CD4-positive, alpha-beta T cell (primary cell): ENCODE measurements around the gene CEP131. TPM values are rescaled to one million over a fixed set of nuclear protein-coding genes. Genes with fewer than 3 reads are reported as not detected.

Experiments
- ATAC-seq: fragments of 200-7000 bp; cut with Tn5 transposase; one replicate; pipeline ENCODE4 v1.10.0; 2022; ENCODE audit warnings: mild to moderate bottlenecking; ENCODE audit not compliant: poor library complexity
- CTCF ChIA-PET: fragments of 350-600 bp; sonication (Branson Sonifier 250); formaldehyde crosslinking; loops from one replicate; lab custom pipeline; 2021; ENCODE audit warnings: antibody characterized with exemption, inconsistent platforms; lab: Charles Lee
- POLR2A ChIA-PET: fragments of 350-600 bp; sonication (Branson Sonifier 250); formaldehyde crosslinking; loops from one replicate; lab custom pipeline; 2021; ENCODE audit warnings: antibody characterized with exemption, inconsistent platforms; lab: Charles Lee
- DNase-seq, 14 experiments: peaks; one replicate each; pipeline ENCODE4 v3.0.0-alpha.2; 2013 to 2020; ENCODE audit warnings: mixed read lengths in 2 of 14
- H3K27ac ChIP-seq, 2 donors: one replicate each; pipeline versions ENCODE4 v1.5.1 to v1.7.0; 2013; ENCODE audit warnings: low read length in 2 of 2, low read depth in 1 of 2, mild to moderate bottlenecking in 1 of 2
- H3K27me3 ChIP-seq, 2 experiments: 1 replicate in 1 of 2; 2 replicates in 1 of 2; pipeline versions ENCODE4 v1.6.1 to v1.7.0; 2013; ENCODE audit warnings: low read length in 2 of 2, control low read depth in 1 of 2, mild to moderate bottlenecking in 1 of 2, moderate library complexity in 1 of 2; ENCODE audit not compliant: insufficient read depth in 2 of 2, control insufficient read depth in 1 of 2
- H3K36me3 ChIP-seq: one replicate; pipeline ENCODE4 v1.6.1; 2013; ENCODE audit warnings: low read length, control low read depth; ENCODE audit not compliant: insufficient read depth
- H3K4me1 ChIP-seq: one replicate; pipeline ENCODE4 v1.6.1; 2013; ENCODE audit warnings: low read length, control low read depth; ENCODE audit not compliant: insufficient read depth
- H3K4me3 ChIP-seq: one replicate; pipeline ENCODE4 v1.5.1; 2013; ENCODE audit warnings: mild to moderate bottlenecking, low read length, moderate library complexity
- H3K9me3 ChIP-seq, 2 experiments: 1 replicate in 1 of 2; 2 replicates in 1 of 2; pipeline versions ENCODE4 v1.6.1 to v1.7.0; 2013; ENCODE audit warnings: low read length in 2 of 2, mild to moderate bottlenecking in 2 of 2, control low read depth in 1 of 2, moderate library complexity in 1 of 2; ENCODE audit not compliant: control insufficient read depth in 1 of 2, insufficient read depth in 1 of 2
- H3K27ac Mint-ChIP-seq: one replicate; pipeline ENCODE4 v1.8.0; 2020; ENCODE audit warnings: mixed read lengths
- H3K27me3 Mint-ChIP-seq: one replicate; pipeline ENCODE4 v1.8.0; 2021; ENCODE audit warnings: mixed read lengths
- H3K36me3 Mint-ChIP-seq: one replicate; pipeline ENCODE4 v1.8.0; 2021; ENCODE audit warnings: low read depth, mixed read lengths
- H3K4me1 Mint-ChIP-seq: one replicate; pipeline ENCODE4 v1.8.0; 2021; ENCODE audit warnings: low read depth, mixed read lengths
- H3K4me3 Mint-ChIP-seq: one replicate; pipeline ENCODE4 v1.8.0; 2020; ENCODE audit warnings: mild to moderate bottlenecking, mixed read lengths
- H3K9me3 Mint-ChIP-seq: one replicate; pipeline ENCODE4 v1.8.0; 2020; ENCODE audit warnings: mixed read lengths
- CTCF ChIP-seq: fragments of 200-600 bp; IDR thresholded peaks from one replicate; pipeline ENCODE4 v1.8.0; 2022; ENCODE audit warnings: antibody characterized with exemption, mild to moderate bottlenecking
- intact Hi-C, 2 experiments: fragments of 100-400 bp; cut with DNase I in 1 of 2; cut with micrococcal nuclease in 1 of 2; formaldehyde crosslinking; loops; one replicate each; pipeline versions ENCODE4 v1.15.1 to v1.9.0; 2023 to 2025; cut with DNase I, micrococcal nuclease
- polyA plus RNA-seq, 2 donors: library from polyadenylated mRNA; unstranded; fragments of 120-200 nt; gene quantifications; one replicate each; pipeline ENCODE4 v1.2.1, GENCODE V29; 2013
- total RNA-seq, 174 experiments: library from RNA in 2 of 174; stranded (reverse) in 2 of 174; gene quantifications; one replicate each; pipeline ENCODE4 v1.2.3 and lab custom pipeline; 2021 to 2026

CEP131 gene
- 10 to 100 TPM; 11.2 to 12.3 TPM for total RNA-seq
- 7.8 TPM for polyA plus RNA-seq (2013, experiment 1 of 2)
- polyA plus RNA-seq (2013, experiment 2 of 2): 9.0 TPM
- total RNA-seq (lab: John Stamatoyannopoulos, UW): 2.7 to 35.1 (median 20.5) reads per million in 172 experiments

- TF ChIP-seq CTCF: no peak
- Mint-ChIP-seq H3K4me3 (peak within 1 kb of the TSS; percentile 87), H3K27ac (no peak within 1 kb of the TSS), H3K4me1 (peaks cover 23% of the 10 kb centered on the region), H3K36me3 (peaks cover 6% of the 10 kb centered on the region), H3K27me3 (no peaks in the 10 kb centered on the region), H3K9me3 (no peaks in the 10 kb centered on the region)
- no peaks in the 10 kb centered on the region for H3K9me3 ChIP-seq
- ChIA-PET POLR2A (interaction anchor here (0.7 to 1.3 kb wide), 10 partner anchors 10 to 769 kb away, joined by 3 to 42 read pairs (median 4); partner anchors contain the start of genes ACTG1, FAAP100, NDUFAF8 and TEPSIN), CTCF (interaction anchor here (0.7 kb wide), 1 partner anchor 122 kb away, joined by 3 read pairs; no protein-coding TSS in a partner anchor)
- H3K4me1 ChIP-seq: peaks cover 25% of the 10 kb centered on the region
- intact Hi-C loops: loop anchor here (1.0 to 2.0 kb wide), 6 partner anchors 16 to 261 kb away; partner anchors contain the start of genes NDUFAF8 (in 2 of the 2), TEPSIN (in 2 of the 2), BAIAP2 (in 1 of the 2) and SLC38A10 (in 1 of the 2)
- H3K27ac ChIP-seq: no peak within 1 kb of the TSS
- H3K27me3 ChIP-seq: no peaks in the 10 kb centered on the region
- ATAC-seq: peak; percentile 95
- DNase-seq: peak; percentile 97 to 100 (median 100)
- peak within 1 kb of the TSS; percentile 65 for H3K4me3 ChIP-seq
- peaks cover 5% of the 10 kb centered on the region for H3K36me3 ChIP-seq
These were observed at the start of gene CEP131 for GRCh38 chr17:81222906-81223761. CEP131 (minus strand) TSS chr17:81222965; CDS start chr17:81220056, 2,909 bp downstream.

- CTCF ChIA-PET: interaction anchor here (0.6 kb wide), 2 partner anchors 234 to 416 kb away, joined by 3 read pairs; no protein-coding TSS in a partner anchor
- Histone ChIP-seq H3K27me3 (no peaks in the 10 kb centered on the region), H3K9me3 (no peaks in the 10 kb centered on the region), H3K36me3 (peaks cover 69% of the 10 kb centered on the region), H3K4me3 (no peak overlapping the region), H3K27ac (no peak overlapping the region), H3K4me1 (peaks cover 8% of the 10 kb centered on the region)
- no peak overlapping the region for H3K4me3 Mint-ChIP-seq
- no peak for DNase-seq
- H3K27ac Mint-ChIP-seq: no peak overlapping the region
- no peak for ATAC-seq
- no peaks in the 10 kb centered on the region for H3K9me3 Mint-ChIP-seq
- H3K4me1 Mint-ChIP-seq: peaks cover 6% of the 10 kb centered on the region
- TF ChIP-seq CTCF: no peak
- intact Hi-C loops: no loop called here
- no peaks in the 10 kb centered on the region for H3K27me3 Mint-ChIP-seq
- peaks cover 89% of the 10 kb centered on the region for H3K36me3 Mint-ChIP-seq
- POLR2A ChIA-PET: no interaction called here
These were observed 48.5 kb upstream of the CEP131 start for GRCh38 chr17:81271226-81271625.

- Mint-ChIP-seq H3K4me3 (no peak overlapping the region), H3K27ac (no peak overlapping the region), H3K27me3 (no peaks in the 10 kb centered on the region), H3K9me3 (no peaks in the 10 kb centered on the region), H3K36me3 (peaks cover 93% of the 10 kb centered on the region), H3K4me1 (peaks cover 6% of the 10 kb centered on the region)
- H3K4me3 ChIP-seq: no peak overlapping the region
- H3K27me3 ChIP-seq: no peaks in the 10 kb centered on the region
- H3K36me3 ChIP-seq: peaks cover 72% of the 10 kb centered on the region
- DNase-seq (no peak), ATAC-seq (no peak)
- H3K27ac ChIP-seq: no peak overlapping the region
- H3K9me3 ChIP-seq: no peaks in the 10 kb centered on the region
- TF ChIP-seq CTCF: no peak
- peaks cover 8% of the 10 kb centered on the region for H3K4me1 ChIP-seq
- intact Hi-C loops: no loop called here
- ChIA-PET POLR2A (no interaction called here), CTCF (interaction anchor here (1.8 kb wide), 1 partner anchor 22 kb away, joined by 4 read pairs; no protein-coding TSS in a partner anchor)
These were observed 47.5 kb upstream of the CEP131 start for GRCh38 chr17:81270279-81270678.
